Keratinocyte (primary cell): ENCODE data around the gene AOPEP.

ENCODE experiments used
- CTCF ChIP-seq, 3 experiments: IDR thresholded peaks in 1 of 3; conservative IDR thresholded peaks in 1 of 3; optimal IDR thresholded peaks in 1 of 3; 2 replicates in 2 of 3; 3 replicates in 1 of 3; pipeline versions ENCODE3 to v1.5.1; 2011; ENCODE audit warnings: low read length in 3 of 3, mild to moderate bottlenecking in 3 of 3, moderate library complexity in 2 of 3, control low read depth in 1 of 3, inconsistent platforms in 1 of 3; ENCODE audit not compliant: insufficient read depth in 2 of 3; ENCODE audit errors: extremely low read depth in 1 of 3
- EZH2 ChIP-seq: IDR thresholded peaks from one replicate; pipeline ENCODE4 v1.6.1; 2012; ENCODE audit warnings: inconsistent platforms, mild to moderate bottlenecking, low read length, moderate library complexity

DNA sequence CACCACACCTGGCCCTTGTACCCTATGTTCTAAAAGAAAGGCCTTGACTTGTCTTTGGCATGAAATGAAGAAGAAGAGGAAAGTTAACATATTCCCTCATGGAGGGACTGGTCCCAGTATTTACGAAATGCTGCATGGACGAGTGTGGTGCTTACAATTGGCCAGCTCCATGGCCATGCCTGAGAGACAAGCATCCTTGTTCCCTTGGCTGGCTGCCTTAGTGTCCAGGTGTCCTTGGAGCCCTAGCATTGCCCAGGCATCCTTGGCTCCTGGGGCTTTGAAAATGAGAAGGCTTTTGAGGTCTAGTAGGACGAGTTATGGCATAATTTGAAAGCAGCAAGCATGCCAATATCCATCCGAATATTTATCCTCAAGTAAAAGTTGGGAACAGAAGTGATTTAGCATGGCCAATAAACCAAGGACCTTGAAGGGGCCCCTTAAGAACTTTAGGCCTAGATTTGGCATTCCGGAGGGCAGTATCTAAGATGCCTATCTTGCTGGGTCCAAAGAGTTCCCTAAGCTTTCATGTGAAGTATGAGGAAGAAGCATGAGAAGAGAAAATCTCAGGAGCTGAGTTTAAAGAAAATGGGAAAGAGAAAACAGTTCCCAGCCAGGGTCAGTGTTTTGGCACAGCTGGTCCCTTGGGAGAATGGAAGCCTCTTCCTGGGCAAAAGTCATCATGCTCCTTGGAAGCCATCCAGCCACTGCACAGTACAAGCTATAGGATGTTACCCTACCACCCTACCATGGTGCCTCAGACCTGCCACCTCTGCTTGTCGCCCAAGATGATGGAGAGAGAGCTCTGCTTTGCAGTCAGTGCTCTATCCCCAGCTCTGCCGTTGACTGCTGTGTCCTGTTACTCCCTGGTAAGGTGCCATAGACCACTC is 91.0 kb downstream of the AOPEP start:
- TF ChIP-seq EZH2 (no peak), CTCF (optimal IDR thresholded peaks at IDR 0.05 in 1 of 3, IDR thresholded peaks at IDR 0.05 in 1 of 3, conservative IDR thresholded peaks at IDR 0.05 in 1 of 3; ENCODE audit: extremely low read depth in 1 of 3, insufficient read depth in 2 of 3, low read length in 3 of 3) (no peak)
